ENCODE measurements around the gene RAB42. TPM values are rescaled to one million over a fixed set of nuclear protein-coding genes. Genes with fewer than 3 reads are reported as not detected.
A peak's percentile ranks its signal among the peaks of the same experiment; 100 is the strongest.

RAB42 gene
- total RNA-seq, 2 experiments from 2014 or later, result not detected

DNA sequence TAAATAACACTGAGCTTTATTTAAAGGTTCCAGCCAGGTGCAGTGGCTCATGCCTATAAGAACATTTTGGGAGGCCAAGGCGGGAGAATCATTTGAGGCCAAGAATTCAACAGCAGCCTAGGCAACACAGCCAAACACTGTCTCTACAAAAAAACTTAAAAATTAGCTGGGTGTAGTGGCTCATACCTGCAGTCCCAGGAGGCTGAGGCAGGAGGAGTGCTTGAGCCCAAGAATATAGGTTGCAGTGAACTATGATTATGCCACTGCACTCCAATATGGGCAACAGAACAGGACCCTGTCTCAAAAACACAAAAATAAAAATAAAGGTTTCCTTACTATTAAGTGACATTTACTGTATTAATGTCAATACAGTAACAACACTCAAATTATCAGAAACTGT, 48.7 kb downstream of the RAB42 start:
- Mint-ChIP-seq H3K4me3 (peak overlapping the region; percentile 96), H3K36me3 (ENCODE audit: low read depth) (peaks cover 6% of the 10 kb centered on the region), H3K4me1 (ENCODE audit: low read depth) (peaks cover 42% of the 10 kb centered on the region), H3K27me3 (ENCODE audit: low read depth) (no peaks in the 10 kb centered on the region), H3K9me3 (no peaks in the 10 kb centered on the region), H3K27ac (no peak overlapping the region)
- CTCF ChIA-PET, result interaction anchor here (0.6 to 1.1 kb wide), 8 partner anchors 16 to 235 kb away, joined by 3 to 7 read pairs (median 3); partner anchors contain the start of gene YTHDF2
- intact Hi-C loops (cut with micrococcal nuclease), result loop anchor here (5.0 kb wide), 1 partner anchor 117 kb away; no protein-coding TSS in a partner anchor
- DNase-seq, result peak; percentile 45

- CTCF ChIA-PET, result interaction anchor here (0.9 to 3.0 kb wide), 3 partner anchors 94 to 242 kb away, joined by 4 to 11 read pairs (median 8); partner anchors contain the start of gene YTHDF2
- peaks cover 42% of the 10 kb centered on the region for H3K4me1 Mint-ChIP-seq (ENCODE audit: low read depth)
- peak overlapping the region; percentile 96 for H3K4me3 Mint-ChIP-seq
- no peaks in the 10 kb centered on the region for H3K27me3 Mint-ChIP-seq (ENCODE audit: low read depth)
- peaks cover 4% of the 10 kb centered on the region for H3K36me3 Mint-ChIP-seq (ENCODE audit: low read depth)
- H3K9me3 Mint-ChIP-seq, result no peaks in the 10 kb centered on the region
- H3K27ac Mint-ChIP-seq, result peak overlapping the region; percentile 94
- intact Hi-C loops (cut with micrococcal nuclease), result loop anchor here (2.0 to 5.0 kb wide), 4 partner anchors 115 to 539 kb away; partner anchors contain the start of genes MED18 and SRSF4
- DNase-seq, result no peak
These were observed 50.2 kb downstream of the RAB42 start for GRCh38 chr1:28642056-28642846.

- Mint-ChIP-seq H3K9me3 (no peaks in the 10 kb centered on the region), H3K4me1 (ENCODE audit: low read depth) (peaks cover 44% of the 10 kb centered on the region), H3K4me3 (peak within 1 kb of the TSS; percentile 96), H3K27me3 (ENCODE audit: low read depth) (no peaks in the 10 kb centered on the region), H3K36me3 (ENCODE audit: low read depth) (peaks cover 4% of the 10 kb centered on the region), H3K27ac (peak within 1 kb of the TSS; percentile 94)
- intact Hi-C loops (cut with micrococcal nuclease), result loop anchor here (1.0 to 5.0 kb wide), 9 partner anchors 25 to 538 kb away; partner anchors contain the start of genes GMEB1, MED18, SRSF4 and TRNAU1AP
- peak; percentile 93 for DNase-seq
- CTCF ChIA-PET, result interaction anchor here (0.7 to 3.0 kb wide), 4 partner anchors 26 to 241 kb away, joined by 4 to 11 read pairs (median 6); partner anchors contain the start of genes GMEB1 and YTHDF2
These were observed 51.0 kb downstream of the RAB42 start, which contains the start of gene TAF12 for GRCh38 chr1:28642847-28643635. TSS of gene TAF12 (minus strand) at chr1:28643067. CDS start at chr1:28622081, 20,986 bp downstream.

- peaks cover 52% of the 10 kb centered on the region for H3K4me1 Mint-ChIP-seq (ENCODE audit: low read depth)
- H3K9me3 Mint-ChIP-seq, result no peaks in the 10 kb centered on the region
- peak overlapping the region; percentile 96 for H3K4me3 Mint-ChIP-seq
- no peaks in the 10 kb centered on the region for H3K27me3 Mint-ChIP-seq (ENCODE audit: low read depth)
- DNase-seq, result no peak
- H3K36me3 Mint-ChIP-seq (ENCODE audit: low read depth), result peaks cover 6% of the 10 kb centered on the region
- intact Hi-C loops (cut with micrococcal nuclease), result loop anchor here (5.0 kb wide), 1 partner anchor 113 kb away; no protein-coding TSS in a partner anchor
- CTCF ChIA-PET, result interaction anchor here (3.0 kb wide), 1 partner anchor 92 kb away, joined by 11 read pairs; the partner anchor contains the start of gene YTHDF2
- peak overlapping the region; percentile 94 for H3K27ac Mint-ChIP-seq
These were observed 52.4 kb downstream of the RAB42 start for GRCh38 chr1:28644494-28644893.

Other genes starting within 250 kb of the RAB42 start
- 10 to 100 TPM; 16.3 to 17.2 TPM for gene PHACTR4, start 222.5 kb upstream of the RAB42 start, total RNA-seq
- gene RCC1, start 86.2 kb upstream of the RAB42 start, total RNA-seq, result 100 to 1,000 TPM; 106 to 110 TPM
- gene TRNAU1AP, start 39.2 kb upstream of the RAB42 start, total RNA-seq, result 10 to 100 TPM; 36.7 to 39.4 TPM
- 10 to 100 TPM; 22.5 to 23.5 TPM for gene TAF12, start 50.8 kb downstream of the RAB42 start, total RNA-seq
- not detected for gene RNU11, start 56.3 kb downstream of the RAB42 start, total RNA-seq
- gene GMEB1, start 76.5 kb downstream of the RAB42 start, total RNA-seq, result 10 to 100 TPM; 15.8 to 16.3 TPM
- gene YTHDF2, start 144.7 kb downstream of the RAB42 start, total RNA-seq, result 10 to 100 TPM; 64.9 to 66.1 TPM
- gene OPRD1, start 219.9 kb downstream of the RAB42 start, total RNA-seq, result not detected